GM19438 (cell line): ENCODE data around the gene LCN12.

ENCODE experiments used
- ATAC-seq: cut with Tn5 transposase; IDR thresholded peaks from one replicate; pipeline ENCODE4 v1.9.1; 2021; ENCODE audit warnings: low read depth; ENCODE audit not compliant: unreplicated experiment

The LCN12 gene

GRCh38 chr9:136926154-136926704 is 25.8 kb upstream of the LCN12 start:
- ATAC-seq, result no peak

DNA sequence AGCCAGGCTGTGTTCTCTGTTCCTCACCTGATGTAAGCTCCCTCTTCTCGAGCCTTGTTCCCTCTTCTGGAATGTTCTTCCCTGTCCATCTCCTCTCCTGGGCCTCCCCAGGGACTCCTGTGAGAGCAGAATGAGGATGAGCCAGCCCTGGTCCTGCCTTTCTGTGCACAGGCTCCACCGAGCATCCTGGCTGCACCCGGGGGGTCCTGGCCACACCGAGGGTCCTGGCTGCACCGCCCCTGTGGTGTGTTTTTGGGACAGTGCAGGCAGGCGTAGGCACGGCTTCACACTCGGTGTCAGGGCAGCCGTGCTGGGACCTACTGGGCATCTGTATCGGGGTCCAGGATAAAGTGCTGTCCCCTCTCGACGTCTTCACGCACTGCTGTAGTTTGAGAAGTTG is 25.3 kb upstream of the LCN12 start:
- no peak for ATAC-seq

GRCh38 chr9:136927343-136928271 is 24.5 kb upstream of the LCN12 start:
- ATAC-seq, result no peak

GRCh38 chr9:136928591-136928990 is 23.5 kb upstream of the LCN12 start:
- no peak for ATAC-seq

GRCh38 chr9:136930014-136930413 is 22.1 kb upstream of the LCN12 start:
- no peak for ATAC-seq

DNA sequence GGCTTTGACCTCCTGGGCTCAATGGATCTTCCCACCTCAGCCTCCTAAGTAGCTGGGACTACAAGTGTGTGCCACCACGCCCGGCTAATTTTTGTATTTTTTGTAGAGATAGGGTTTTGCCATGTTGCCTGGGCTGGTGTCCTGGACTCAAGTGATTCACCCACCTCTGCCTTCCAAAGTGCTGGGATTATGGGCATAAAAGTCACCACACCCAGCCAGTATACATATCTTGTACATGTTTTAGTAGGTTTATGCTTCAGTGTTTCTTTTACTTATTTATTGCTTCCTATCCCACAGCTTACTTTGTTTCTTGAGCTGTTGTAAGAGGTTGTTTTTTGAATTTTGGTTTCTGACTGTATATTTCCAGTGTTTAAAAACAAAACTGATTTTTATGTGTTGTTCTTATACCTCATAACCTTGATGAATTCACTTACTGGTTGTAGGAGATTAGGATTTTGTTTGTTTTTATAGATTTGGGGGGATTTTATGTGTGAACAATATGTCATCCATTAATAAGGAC is 20.4 kb upstream of the LCN12 start:
- ATAC-seq, result no peak

- ATAC-seq, result no peak
Measured at GRCh38 chr9:136934277-136934676, 17.8 kb upstream of the LCN12 start.

- ATAC-seq, result no peak
Measured at GRCh38 chr9:136935651-136936050, 16.4 kb upstream of the LCN12 start.

- no peak for ATAC-seq
Measured at GRCh38 chr9:136936645-136937170, 15.4 kb upstream of the LCN12 start.

- ATAC-seq, result no peak
Measured at GRCh38 chr9:136937186-136938001, 14.7 kb upstream of the LCN12 start.

DNA sequence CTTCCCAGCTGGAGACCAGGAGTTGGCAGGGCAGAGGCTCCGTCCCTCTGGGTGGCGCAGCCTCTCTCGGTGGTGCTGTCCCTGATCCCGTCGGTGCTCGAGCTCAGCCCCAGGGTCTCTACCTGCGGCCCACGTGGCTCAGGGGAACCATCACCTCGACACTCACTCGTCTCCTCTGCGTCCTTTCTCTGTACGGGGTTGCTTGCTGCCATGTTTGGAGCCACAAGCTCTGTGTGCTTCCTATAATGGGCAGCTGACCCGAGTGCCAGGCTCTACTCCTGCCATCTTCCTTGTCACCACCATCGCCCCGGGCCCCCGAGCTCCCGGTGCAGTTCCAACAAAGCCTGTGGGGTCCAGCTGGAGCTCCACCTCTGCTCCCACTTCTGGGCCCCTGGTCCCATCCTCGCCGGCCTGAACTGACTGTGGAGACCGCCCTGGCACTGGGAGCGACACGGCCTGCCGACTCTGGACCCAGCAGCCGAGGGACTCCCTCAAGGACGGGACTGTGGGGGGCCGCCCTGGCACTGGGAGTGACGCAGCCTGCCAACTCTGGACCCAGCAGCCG is 12.6 kb upstream of the LCN12 start:
- ATAC-seq, result no peak

- ATAC-seq, result no peak
Measured at GRCh38 chr9:136939996-136940525, 12.0 kb upstream of the LCN12 start.

GRCh38 chr9:136940526-136941230 is 11.4 kb upstream of the LCN12 start:
- no peak for ATAC-seq

GRCh38 chr9:136941231-136942111 is 10.6 kb upstream of the LCN12 start:
- no peak for ATAC-seq

DNA sequence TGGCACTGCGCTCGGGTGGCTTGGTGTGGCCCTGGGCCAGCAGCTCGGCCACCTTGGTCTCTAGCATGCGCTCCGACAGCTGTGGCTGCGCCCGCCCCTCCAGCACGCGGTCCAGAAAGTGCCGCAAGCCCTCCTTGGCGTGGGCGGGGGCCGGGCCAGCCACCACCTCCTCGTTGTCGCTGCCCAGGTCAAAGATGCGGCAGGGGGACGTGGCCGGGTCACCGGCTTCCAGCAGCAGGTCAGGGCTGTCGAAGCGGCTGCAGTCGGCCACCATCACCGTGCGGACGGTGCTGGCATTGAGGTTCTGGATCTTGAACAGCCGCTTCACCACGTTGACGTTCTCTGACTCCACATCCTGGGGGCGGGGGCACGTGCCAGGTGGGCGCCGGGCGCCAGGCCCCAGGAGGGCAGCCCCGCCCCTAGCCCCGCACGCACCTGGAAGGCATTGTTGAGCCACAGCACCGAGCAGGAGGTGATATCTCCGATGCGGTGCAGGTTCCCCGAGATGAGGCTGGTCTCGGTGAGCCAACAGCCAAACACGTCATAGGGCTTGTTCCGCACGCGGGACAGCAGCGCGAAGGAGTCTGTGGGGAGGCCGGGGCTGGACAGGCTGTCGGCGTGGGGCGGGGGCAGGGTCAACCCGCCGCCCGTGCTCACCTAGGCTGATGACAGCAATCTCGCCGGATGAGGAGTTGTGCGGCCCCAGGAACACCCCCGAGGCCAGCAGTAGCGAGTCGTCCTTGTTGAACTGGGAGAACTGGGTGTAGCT is 9.8 kb upstream of the LCN12 start:
- no peak for ATAC-seq

DNA sequence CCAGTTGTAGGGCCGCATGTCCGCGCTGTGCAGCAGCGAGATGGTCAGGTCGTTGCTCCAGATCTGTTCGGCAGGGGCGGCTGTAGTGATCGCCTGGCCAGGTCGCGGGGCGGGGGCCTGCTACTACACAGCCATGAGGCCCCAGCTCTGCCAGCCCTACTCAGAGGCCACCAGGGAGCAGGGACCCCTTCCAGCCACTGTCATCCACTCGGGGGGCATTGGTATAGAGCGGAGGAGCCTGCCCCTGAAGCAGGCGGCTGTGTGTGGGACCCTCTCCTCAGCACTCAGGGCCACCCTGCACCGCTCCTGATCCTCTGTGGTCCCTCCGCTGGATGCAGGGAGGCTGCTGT is 9.2 kb upstream of the LCN12 start:
- ATAC-seq, result no peak

DNA sequence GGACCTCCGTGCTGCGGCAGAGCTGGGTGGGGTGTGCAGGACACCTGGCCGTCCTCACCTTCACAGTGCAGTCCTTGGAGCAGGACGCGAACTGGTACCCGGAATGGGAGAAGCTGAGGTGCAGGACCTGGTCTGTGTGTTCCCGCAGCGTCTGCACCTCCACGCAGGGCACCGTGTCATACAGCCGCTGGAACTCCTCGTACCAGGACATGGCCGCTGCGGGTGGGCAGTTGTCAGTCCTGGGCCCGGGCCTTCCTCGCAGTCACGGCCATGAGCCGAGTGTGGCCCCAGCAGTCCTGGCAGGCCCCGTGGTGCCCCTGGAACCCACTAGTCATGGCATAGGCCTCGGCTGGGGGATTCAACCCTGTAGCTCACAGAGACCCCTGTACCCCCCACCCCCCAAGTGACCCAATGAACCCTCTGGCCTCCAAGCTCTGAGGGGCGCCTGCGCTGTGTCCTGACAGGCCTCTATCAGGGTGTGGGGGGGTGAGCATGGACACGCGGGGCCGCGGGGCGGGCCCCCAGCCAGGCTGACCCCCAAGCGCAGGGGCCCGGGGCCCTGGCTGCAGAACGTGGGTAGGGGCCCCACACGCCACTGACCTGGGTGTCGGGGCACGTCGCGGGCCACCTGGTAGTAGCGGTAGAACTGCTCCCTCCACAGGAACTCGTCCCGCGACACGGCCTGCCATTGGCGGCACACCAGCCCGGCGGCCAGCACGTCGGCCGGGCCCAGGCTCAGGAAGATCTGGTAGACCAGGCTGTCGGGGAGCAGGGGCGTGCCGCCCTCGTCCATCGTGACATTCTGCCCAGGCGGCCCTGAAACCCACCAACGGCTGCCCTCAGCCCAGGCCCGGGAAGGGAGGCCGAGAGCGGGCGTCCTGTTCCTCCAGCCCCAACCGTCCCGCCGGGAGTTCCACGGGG is 8.5 kb upstream of the LCN12 start:
- peak; percentile 22 for ATAC-seq
